Prostate gland (tissue), 2 donors: ENCODE results near the gene AKNA.

Experiments
- CTCF ChIP-seq, 4 experiments: fragments of 200-600 bp in 2 of 4; fragments of 450-650 bp in 2 of 4; sonication (generic) in 2 of 4; IDR thresholded peaks; 1 replicate in 3 of 4; 2 replicates in 1 of 4; pipeline ENCODE4 v1.5.1; 2016 to 2019; ENCODE audit warnings: antibody characterized with exemption in 4 of 4, mild to moderate bottlenecking in 2 of 4, moderate library complexity in 2 of 4
- POLR2A ChIP-seq: fragments of 450-650 bp; IDR thresholded peaks from one replicate; pipeline ENCODE4 v1.6.1; 2016; ENCODE audit warnings: antibody characterized with exemption, mild to moderate bottlenecking

- TF ChIP-seq CTCF (IDR thresholded peaks at IDR 0.05) (no peak), POLR2A (no peak)
Observed at GRCh38 chr9:114341991-114342390, 45.8 kb downstream of the AKNA start.
